GM18511 (cell line): ENCODE data around the gene MVB12B.
A peak's percentile ranks its signal among the peaks of the same experiment; 100 is the strongest.

ENCODE experiments used
- ATAC-seq: cut with Tn5 transposase; IDR thresholded peaks from one replicate; pipeline ENCODE4 v1.9.1; 2021; ENCODE audit warnings: mild to moderate bottlenecking, moderate library complexity; ENCODE audit not compliant: unreplicated experiment

The MVB12B gene

DNA sequence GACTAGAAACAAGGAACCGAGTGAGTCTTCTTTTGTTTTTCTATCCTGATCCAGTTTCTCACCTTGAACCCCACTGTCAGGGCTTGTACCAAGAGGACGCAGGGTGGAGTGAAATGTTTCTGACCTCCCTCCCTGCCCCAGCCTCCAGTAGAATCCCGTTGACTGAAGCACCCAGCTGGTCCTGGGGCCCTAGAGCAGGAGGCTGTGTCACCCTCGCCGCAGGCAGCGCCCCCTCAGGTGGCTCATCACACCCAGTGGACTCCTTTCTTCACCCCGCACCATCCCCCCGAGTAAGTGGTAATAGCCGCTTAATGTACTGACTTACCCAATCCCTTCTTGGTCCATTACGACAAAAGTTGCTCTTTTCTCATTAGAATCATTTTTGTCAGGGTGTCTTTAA is 53.8 kb downstream of the MVB12B start:
- ATAC-seq, result no peak

DNA sequence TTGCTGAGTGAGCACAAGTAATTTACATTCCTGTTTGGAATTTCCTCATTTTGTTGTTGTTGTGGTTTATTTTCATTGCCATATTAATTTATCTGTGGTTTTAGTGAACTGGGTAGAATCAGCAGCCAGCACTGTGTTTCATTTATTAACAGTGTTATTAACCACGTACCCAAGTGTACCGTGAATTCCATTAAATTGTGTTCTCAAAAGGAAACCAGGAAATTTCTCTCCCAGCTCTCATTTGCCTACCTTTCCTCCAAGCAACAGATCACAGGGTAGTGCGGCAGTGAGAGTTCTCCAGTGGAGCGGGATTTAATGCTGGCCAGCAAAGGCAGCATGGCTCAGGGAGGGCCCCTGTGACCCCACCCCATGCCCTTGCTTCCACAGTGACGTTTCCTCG is 54.6 kb downstream of the MVB12B start:
- no peak for ATAC-seq

GRCh38 chr9:126383406-126384046 is 56.9 kb downstream of the MVB12B start:
- no peak for ATAC-seq

DNA sequence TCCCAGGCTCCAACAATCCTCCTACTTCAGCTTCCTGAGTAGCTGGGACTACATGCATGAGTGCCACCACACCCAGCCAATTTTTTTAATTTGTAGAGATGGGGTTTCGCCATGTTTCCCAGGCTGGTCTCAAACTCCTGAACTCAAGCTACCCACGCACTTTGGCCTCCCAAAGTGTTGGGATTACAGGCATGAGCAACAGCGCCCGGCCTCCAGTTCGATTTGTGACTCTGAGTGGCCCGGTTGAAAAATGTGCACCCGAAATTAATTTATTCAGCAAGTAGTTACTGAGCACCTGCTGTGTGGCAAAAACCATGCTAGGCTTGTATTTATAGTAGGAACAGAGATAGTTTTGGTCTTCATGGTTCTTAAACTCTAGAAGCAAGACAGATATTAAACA is 58.3 kb downstream of the MVB12B start:
- no peak for ATAC-seq

DNA sequence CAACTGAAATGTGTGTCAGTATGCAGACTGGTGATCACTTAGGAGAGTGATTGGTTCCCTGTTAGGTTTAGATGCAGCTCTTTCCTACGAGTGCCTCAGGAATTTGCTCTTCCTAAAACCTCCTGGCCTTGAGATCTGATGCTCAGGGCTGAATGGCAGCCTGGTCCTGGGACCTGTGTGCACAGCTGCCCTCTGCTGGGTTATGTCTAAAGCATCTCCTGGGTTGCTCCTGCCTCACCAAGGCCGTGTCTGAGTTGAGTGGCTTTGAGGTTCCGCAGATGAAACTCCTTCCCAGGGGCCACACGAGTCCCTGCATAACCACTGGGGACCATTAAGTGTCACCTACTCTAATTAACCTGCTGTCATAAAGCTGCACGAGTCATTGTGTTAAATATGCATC is 59.5 kb downstream of the MVB12B start:
- no peak for ATAC-seq

DNA sequence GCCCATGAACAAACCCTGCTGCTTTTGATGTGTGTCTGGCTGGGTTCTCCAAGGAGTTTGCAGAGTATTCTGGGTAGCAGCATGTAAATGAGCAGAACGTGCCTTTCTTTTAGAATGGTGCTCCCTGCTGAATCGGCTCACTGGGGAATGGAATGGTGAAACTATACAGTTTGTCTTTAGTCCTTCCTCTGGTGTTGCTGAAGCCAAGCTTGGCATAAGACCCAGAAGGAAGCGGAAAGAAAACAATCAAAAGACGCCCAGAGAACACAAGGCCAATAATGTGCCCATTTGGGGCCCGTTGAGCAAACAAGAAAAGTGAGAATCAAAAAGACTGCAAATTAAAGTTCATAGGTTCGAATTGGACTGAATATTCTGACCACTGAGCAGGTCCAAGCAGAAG is 60.1 kb downstream of the MVB12B start:
- ATAC-seq, result no peak

DNA sequence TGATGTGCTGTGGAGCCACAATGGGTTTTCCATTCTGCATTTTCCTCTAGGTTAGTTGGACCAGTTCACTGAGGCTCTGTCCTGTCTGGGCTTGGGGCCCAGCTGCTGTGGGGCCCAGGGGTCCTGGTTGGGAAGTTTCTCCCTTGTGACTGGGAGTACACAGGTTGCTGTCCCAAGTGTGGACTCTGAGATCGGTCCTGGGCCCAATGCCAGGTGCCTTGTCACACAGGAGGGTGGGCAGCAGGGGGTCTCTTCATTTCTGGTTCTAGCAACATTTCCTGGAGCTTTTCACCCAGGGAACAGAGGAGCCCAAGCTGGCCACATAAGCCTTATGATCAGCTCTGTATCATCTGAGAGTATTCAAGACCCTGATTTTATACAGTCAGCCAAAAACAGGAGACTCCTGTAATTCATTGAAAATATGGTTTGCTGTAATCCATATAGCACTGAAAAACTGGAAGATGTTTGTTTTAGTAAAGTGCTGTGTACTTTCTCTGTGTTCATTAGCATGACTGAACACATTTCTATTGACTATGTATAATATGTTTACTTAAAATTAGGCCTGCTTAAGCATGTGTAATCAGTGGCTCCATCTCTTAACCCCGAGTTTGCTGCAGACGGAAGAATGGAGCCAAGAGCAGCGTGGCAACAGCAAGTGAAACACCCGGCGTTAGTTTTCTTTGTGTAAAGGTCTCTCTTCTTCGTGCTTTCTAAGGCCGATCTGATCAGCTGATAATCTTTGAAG is 62.5 kb downstream of the MVB12B start:
- no peak for ATAC-seq

- no peak for ATAC-seq
These were observed 63.4 kb downstream of the MVB12B start for GRCh38 chr9:126389992-126390391.

DNA sequence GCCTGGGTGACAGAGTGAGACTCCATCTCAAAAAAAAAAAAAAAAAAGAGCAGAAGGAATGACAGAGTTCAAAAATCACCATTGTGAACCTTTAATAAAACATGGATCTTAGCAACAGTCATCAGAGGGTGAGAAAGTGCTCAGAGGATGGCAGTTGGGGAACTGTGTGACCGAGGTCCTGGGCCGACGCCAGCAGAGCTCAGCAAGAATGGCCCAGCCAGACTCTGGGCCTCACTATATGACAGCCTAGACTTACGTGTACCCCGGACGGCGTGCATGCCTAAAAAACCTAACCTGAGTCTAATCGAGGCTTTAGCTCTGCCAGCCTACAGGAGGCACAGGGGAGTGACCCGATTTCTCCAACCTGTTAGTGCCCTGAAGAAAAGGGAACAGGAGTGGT is 64.3 kb downstream of the MVB12B start:
- ATAC-seq, result no peak

DNA sequence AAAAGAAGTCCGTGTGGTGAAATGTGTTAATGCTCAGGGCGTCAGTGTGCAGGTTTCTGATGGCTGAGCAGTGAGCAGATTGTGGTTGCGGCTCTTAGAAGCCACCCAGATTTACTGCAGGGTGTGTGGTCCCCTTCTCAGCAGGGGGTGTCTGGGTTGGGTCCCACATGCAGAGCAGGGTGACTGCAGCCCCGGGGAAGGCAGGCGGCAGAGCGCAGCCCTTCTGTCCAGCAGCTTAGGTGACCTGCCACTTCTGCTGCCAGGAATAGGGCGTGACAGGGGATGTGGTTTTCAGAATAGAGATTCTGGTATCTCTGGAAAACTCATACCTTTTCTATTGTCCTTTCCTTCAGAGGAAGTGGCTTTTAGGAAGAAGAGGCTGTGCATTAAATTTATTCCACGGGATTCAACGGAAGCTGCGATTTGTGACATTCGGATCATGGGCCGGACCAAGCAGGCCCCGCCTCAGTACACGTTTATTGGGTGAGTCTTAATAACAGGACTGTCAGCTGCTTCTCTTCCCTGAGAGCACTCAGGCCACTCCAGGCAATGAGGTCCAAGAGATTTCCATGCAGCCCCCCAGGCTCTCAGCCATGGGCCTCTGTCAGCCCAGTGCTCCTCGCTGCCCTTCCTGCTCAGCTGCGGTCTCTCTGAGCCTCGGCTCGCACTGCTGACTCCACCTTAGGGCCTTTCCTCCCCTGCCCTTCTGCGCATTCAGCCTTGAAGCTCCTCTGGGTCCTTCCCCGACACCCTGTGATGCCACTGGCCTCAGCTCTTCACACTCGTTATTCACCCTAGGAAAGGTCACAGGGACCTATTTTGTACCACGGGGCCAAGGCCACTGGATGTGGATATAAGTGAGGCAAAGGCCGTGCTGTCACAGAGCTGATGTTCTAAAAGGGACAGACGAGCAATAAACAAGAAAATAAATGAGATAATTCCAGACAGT is 65.4 kb downstream of the MVB12B start:
- ATAC-seq, result no peak

- ATAC-seq, result no peak
These were observed 66.2 kb downstream of the MVB12B start for GRCh38 chr9:126392662-126393371.

- no peak for ATAC-seq
These were observed 67.2 kb downstream of the MVB12B start for GRCh38 chr9:126393876-126394275.

GRCh38 chr9:126394802-126395201 is 68.2 kb downstream of the MVB12B start:
- no peak for ATAC-seq

- ATAC-seq, result no peak
These were observed 69.0 kb downstream of the MVB12B start for GRCh38 chr9:126395439-126396212.

DNA sequence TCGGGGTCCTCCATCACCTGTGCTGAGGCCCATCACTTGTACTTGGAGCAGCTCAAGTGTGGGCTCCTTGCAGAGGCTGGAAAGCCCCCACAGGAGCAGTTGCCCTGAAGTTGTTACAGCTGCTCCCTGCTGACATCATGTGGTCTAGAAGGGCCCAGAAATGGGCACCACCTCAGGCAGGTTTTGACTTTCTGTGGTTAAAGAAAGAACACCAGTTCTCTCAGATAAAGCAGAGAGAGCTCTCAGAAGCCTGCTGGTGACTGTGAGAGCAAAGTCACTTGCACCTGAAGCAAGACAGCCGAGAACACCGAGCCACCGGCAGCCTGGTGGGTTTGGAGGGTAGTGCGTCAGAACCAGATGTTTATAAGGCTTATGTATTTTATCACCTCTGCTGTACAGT is 70.4 kb downstream of the MVB12B start:
- peak; percentile 93 for ATAC-seq

DNA sequence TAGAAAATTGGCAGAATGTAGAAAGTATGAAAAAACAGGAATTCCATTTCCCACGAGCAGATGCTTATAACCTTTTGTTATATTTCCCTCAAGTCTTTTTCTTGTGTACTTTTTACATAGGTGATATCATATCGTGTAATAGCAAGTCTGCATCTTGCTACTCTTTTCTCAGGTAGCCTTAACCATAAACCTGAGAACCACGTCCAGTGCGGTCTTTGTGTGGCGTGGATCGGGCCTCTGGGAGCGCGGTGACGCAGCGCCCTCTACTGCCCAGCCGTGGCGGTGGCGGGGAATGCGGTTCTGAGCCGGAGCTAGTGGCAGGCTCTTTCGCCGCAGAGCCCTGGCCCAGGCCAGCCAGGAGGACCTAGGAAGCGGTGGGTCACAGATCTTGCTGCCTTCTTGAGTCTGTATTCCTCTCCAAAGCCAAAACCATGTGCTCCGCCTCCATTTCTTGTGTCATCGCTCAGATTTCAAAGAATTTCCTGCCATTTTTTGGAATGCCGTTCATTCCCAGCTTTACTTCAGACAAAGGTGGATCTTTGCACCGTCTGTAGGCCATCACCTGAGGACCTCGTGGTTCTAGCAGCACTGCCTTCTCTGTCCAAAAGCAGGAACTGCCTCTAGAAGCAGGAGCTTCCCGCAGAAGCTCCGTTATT is 71.9 kb downstream of the MVB12B start:
- no peak for ATAC-seq

DNA sequence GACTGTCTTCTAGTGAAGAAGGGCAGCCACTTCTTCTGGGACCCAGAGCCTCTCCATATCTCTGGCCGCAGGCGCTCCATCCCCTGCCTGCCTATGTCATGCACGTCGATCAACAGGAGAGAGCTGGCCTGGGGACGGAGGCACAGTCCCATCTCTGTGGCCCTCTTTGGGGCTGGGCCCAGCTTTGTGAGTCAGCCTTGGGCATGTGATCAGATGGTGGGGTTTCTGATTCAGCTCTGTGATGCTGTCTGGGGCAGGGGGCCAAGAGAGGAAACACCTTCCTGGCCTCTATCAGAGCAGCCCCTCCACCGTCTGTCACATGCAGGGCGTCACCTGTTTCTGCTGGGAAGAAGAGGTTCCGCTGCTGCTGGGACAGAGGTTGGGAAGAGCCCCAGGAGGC is 72.6 kb downstream of the MVB12B start:
- no peak for ATAC-seq

DNA sequence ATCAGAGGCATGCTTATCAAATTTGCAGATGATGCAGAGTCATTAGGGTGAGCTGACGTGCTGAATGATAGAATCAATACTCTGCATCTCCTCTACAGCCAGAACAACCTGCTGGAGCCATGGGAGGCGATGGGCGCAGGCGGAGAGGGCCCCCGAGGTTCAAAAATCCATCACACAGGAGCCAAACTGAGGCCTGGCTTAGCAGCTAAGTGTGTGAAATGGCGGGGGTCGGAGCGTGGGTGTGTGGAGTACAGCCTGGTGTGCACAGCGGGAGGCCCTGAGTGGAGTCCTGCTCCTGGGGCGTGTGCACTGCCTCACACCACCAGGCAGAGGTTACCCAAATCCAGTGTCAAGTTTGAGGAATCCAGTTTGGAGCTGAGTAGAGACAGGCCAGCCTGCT is 73.2 kb downstream of the MVB12B start:
- no peak for ATAC-seq

- no peak for ATAC-seq
These were observed 73.9 kb downstream of the MVB12B start for GRCh38 chr9:126400571-126400970.

- no peak for ATAC-seq
These were observed 74.5 kb downstream of the MVB12B start for GRCh38 chr9:126401107-126401506.
